Raji (cell line): ENCODE measurements around the gene MECR.

Source experiments
- POLR2A ChIP-seq: IDR thresholded peaks from 2 replicates; pipeline ENCODE4 v1.6.1; 2011; ENCODE audit warnings: low read depth, low read length, control low read depth; ENCODE audit not compliant: insufficient read depth

The MECR gene

DNA sequence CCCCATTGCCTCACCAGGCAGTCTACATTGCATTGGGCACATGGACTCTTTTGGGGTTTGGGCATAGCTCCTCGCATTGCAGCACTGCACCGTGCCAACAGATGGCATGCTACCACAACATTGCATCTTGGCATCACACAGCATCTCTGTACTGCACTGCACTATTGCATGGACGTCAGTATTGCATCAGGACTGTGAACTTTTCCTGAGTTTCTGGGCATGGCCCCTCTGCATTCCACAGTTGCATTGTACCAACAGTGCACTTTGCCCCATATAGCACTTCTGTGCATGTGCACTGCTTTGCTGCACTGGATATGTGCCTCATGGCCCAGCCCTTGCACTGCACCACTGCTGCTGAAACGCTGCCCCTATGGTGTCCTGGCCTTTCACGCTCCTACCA, 15.1 kb upstream of the MECR start:
- no peak for TF ChIP-seq POLR2A

DNA sequence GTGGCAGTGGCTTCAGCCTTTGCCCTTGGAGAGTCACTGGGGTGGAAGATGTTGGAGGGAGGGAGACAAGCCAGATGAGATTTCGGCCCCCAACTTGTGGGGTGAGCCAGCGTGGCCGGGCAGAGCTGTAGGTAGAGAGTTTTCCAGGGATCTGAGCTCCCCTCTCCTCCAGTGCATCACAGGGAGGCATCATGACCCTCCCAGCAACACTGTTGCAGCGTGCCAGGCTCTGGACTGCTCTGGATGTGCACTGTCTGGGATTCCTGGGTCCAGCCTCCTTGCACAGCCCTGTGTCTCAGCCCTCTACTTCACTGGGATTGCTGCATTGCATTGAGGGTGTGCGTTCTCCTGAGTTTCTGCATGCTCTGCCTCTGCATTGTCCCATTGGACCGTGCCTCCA, 14.5 kb upstream of the MECR start:
- no peak for TF ChIP-seq POLR2A

GRCh38 chr1:29243871-29244200, 13.1 kb upstream of the MECR start:
- TF ChIP-seq POLR2A = no peak

DNA sequence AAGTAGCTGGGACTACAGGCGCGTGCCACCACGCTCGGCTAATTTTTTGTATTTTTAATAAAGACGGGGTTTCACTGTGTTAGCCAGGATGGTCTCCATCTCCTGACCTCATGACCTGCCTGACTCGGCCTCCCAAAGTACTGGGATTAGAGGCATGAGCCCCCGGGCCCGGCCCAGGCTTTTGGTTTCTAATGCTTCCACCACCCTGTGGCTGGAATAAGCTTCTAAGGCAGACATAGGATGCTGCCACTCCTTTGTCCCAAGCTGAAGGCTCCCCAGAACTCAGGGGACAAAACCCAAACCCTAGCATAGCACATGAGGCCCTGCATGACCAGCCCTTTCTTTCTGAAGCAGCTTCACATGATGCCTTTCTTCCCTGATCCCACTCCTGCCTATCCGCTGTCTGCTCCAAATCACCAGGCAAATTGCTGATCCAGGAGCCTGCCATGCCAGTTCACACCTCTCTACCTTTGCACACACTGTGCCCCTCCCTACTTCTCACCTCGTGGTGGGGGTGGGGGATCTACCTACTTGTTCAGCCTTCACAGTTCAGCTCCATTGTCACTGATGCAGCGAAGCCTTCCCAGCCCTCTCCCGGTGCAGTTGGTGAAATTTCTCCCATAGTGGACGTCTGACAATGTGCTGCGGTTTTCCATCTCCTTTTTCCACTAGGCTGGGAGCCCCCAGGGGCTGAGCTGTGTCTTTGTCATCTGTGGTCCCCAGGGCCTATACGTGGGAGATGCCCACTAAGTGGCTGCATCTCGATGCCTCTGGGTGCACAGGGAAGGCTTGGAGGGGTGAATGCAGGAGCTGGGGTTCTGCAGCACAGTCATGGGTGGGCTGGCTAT, 12.5 kb upstream of the MECR start:
- TF ChIP-seq POLR2A = no peak

- no peak for TF ChIP-seq POLR2A
Measured at GRCh38 chr1:29240986-29241385, 10.3 kb upstream of the MECR start.

DNA sequence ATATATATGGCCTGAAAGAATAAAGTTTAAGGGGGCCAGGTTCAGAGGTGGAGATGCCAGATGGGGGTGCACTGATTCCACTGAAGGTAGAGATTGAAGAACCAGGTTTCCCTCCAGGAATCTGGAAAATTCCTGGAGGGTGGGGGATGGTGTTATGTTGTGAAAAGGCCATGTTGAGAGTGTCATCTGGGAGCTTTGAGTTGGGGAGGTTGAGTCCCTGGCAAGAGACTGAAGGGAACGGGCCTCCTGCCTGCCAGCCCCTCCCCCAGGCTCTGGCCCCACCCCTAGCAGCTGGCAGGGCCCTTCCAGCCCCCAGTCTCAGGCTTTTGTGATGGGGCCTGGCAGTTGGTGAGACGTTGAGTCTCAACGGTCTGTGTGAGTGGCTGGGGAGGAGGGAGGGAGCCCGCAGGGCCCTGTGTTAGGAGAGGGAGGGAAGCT, 9.7 kb upstream of the MECR start:
- no peak for TF ChIP-seq POLR2A

DNA sequence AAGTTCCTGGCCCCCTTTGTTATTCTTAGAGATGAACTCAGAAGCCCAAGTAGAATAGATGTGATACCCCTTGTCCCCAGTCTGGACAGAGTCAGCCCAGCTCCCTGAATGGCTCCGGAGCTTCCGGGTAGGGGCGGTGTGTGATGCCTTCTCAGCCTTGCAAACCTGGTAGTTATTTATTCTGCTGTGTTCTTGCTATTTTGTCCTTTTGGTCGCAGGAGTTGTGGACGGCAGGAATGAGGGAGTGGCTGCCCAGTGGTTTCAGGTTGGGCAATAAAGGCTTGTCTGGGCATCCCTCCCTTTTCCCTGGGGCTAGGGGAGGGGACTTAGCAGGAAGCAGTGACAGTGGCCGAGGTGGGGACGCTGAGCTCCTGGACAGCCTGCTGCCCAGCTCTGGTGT, 8.4 kb upstream of the MECR start:
- no peak for TF ChIP-seq POLR2A

- no peak for TF ChIP-seq POLR2A
Measured at GRCh38 chr1:29238620-29239002, 7.9 kb upstream of the MECR start.

DNA sequence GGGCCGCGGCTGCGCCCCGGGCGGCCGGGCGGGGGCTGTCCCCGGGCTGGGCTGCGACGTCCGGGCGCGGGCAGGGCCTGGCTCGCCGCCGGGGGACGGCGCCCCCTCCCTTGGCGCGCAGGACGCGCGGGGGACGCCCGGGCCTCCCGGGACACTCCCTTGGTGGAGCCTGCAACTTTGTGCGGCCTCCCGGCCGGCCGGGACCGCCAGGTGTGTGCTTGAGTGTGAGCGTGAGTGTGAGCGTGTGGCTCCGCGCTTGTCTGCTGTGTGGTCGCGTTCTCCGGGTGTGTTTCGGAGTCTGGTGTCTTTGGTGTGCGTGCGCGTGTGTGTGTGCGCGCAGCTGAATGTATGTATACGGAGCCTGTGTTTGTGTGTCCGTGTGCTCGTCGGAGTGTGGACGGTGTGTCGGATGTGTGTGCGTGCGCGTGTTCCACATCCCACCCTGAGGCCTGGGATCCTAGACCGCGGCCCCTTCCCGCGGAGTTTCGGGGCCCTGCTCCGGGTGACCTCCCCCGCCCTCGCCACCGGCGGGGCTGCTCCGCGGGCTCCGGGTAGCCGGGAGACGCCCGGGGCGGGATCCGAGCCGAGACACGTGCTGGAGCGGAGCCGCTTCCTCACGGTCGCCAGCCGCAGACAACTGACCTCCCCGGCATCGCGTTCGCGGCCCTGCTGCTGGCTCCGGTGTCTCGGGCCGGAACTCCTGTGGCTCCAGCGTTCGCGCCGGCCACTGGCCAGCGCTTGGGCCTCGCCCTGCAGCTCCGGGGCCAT, 7.3 kb upstream of the MECR start:
- no peak for TF ChIP-seq POLR2A

DNA sequence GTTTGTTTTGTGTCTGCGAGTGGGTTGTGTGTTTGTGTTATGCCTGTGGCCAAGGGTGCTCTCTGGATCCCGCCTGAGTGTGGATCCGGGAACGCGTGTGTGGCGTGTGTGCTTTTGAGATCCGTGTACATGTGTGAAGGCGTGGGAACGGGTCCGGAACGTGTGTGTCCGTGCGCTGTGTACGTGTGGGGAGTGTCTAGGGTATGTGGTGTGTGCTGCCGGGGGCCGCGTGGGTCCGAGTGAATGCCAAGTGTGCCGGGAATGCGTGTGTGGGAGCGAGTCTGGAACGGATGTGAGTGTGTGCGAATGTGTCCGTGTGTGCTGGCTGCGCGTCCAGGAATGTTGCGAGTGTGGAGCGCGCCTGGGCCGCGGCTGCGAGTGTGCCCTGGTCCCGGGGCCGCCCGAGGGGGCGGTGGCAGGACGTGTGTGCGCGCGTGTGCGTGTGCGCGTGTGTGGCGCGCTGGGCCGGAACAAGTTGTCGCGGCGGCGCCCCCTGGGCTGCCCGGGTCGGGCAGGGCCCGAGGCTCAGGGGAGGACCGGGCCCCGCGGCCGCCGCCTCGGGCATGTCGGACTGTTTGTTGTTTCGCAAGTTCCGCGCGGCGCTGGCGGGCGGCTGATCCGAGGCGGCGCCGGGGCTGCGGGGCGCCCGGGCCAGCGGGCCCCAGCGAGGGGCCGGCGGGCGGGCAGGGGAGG, 6.5 kb upstream of the MECR start:
- no peak for TF ChIP-seq POLR2A

- TF ChIP-seq POLR2A = no peak
Measured at GRCh38 chr1:29236712-29237128, 6.0 kb upstream of the MECR start.

GRCh38 chr1:29235955-29236711, 5.4 kb upstream of the MECR start, which contains the start of gene PTPRU:
PTPRU (plus strand) TSS chr1:29236522; CDS start chr1:29236645, 123 bp downstream.
- TF ChIP-seq POLR2A = no peak

DNA sequence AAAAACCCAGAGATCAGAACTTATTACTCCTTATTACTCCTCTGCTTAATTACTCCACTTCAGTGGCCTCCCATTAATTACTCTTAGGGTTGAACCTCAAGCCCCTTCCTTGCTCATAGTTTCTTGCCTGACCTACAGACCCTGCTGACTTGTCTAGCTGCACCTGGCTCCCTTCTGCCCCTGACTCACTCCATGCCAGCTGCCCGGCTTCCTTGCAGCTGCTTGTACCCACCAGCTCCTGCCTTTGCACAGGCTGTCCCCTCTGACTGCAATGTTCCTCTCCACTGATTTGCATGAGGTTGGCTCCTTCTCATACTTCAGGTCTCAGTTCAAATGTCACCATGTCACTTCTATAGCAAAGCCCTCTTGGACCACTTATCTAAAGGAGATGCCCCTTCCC, 3.7 kb upstream of the MECR start:
- 0 out of 2 replicates have a peak, but pooled peaks have one; percentile 24 for TF ChIP-seq POLR2A

DNA sequence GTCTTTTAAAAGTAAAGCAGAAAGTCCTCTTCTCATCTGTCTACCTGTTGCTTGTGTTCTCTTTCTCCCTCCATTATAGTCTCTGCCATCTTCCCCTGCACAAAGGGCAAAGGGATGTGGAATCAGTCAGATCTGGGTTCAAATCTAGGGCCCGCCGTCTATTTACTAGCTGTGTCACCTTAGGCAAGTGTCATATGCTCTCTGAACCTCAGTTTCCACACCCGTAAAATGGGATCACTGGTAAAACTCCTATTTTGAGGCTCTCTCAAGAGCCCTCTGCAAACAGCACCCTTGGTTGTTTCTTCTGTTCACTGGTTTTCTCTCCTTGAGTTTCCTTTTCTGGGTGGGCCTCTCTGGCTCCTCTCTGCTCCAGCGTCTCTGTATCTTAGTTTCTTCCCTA, 3.0 kb upstream of the MECR start:
- no peak for TF ChIP-seq POLR2A

- TF ChIP-seq POLR2A = no peak
Measured at GRCh38 chr1:29232387-29232786, 1.7 kb upstream of the MECR start.
